Endothelial cell of umbilical vein (primary cell): ENCODE results near the gene ALG12. TPM values are rescaled to one million over a fixed set of nuclear protein-coding genes. Genes with fewer than 3 reads are reported as not detected.

Experiments used
- BruUV-seq: library from RNA; stranded (reverse); fragments of 400-500 nt; replicated peaks from 2 replicates; lab custom pipeline; 2021; lab: Mats Ljungman, UMichigan
- CTCF ChIA-PET: fragments of 300-600, 350-600 bp; sonication (Branson Sonifier 250); formaldehyde crosslinking; loops from one replicate; lab custom pipeline; 2021; ENCODE audit warnings: antibody characterized with exemption, inconsistent platforms; lab: Charles Lee
- POLR2A ChIA-PET: fragments of 300-600, 350-600 bp; sonication (Branson Sonifier 250); formaldehyde crosslinking; loops from one replicate; lab custom pipeline; 2021; ENCODE audit warnings: antibody characterized with exemption, inconsistent platforms; lab: Charles Lee
- DNase-seq: peaks from one replicate; pipeline ENCODE4 v3.0.0-alpha.2; 2011; ENCODE audit warnings: low read depth, low spot score
- FAIRE-seq: peaks from 2 replicates; lab custom pipeline; 2011; peaks lifted over from hg19 to GRCh38; lab: Jason Lieb, UNC
- H2AFZ ChIP-seq: 2 replicates; pipeline ENCODE4 v1.6.0; 2012; ENCODE audit warnings: low read depth, low read length, control low read depth, inconsistent platforms
- H3K27ac ChIP-seq: 2 replicates; pipeline ENCODE4 v1.5.1; 2011; ENCODE audit warnings: low read depth, mild to moderate bottlenecking, control low read depth, low read length, moderate library complexity; ENCODE audit not compliant: insufficient read depth
- H3K27me3 ChIP-seq, 2 experiments: 2 replicates each; pipeline versions ENCODE4 v1.6.0 to v1.6.1; 2011; ENCODE audit warnings: low read length in 2 of 2, mixed read lengths in 1 of 2; ENCODE audit not compliant: control insufficient read depth in 2 of 2, insufficient read depth in 2 of 2
- H3K36me3 ChIP-seq, 2 experiments: 2 replicates in 1 of 2; 3 replicates in 1 of 2; pipeline ENCODE4 v1.5.1; 2011; ENCODE audit warnings: low read length in 2 of 2, mild to moderate bottlenecking in 1 of 2, moderate library complexity in 1 of 2; ENCODE audit not compliant: control insufficient read depth in 2 of 2, insufficient read depth in 2 of 2; ENCODE audit errors: extremely low read depth in 1 of 2
- H3K4me1 ChIP-seq: 3 replicates; pipeline ENCODE4 v1.5.1; 2011; ENCODE audit warnings: mild to moderate bottlenecking, low read length; ENCODE audit not compliant: control insufficient read depth, insufficient read depth; ENCODE audit errors: extremely low read depth
- H3K4me2 ChIP-seq: 2 replicates; pipeline ENCODE4 v1.6.1; 2011; ENCODE audit warnings: low read length, control low read depth, mixed read lengths; ENCODE audit not compliant: insufficient read depth
- H3K4me3 ChIP-seq, 3 experiments: fragments of 200-600 bp in 1 of 3; sonication (generic), shearing (Covaris generic) in 1 of 3; replicated peaks in 1 of 3; 2 replicates each; pipeline ENCODE4 v1.5.1; 2011 to 2016; ENCODE audit warnings: control low read depth in 3 of 3, low read length in 3 of 3, mild to moderate bottlenecking in 2 of 3, inconsistent platforms in 1 of 3, low read depth in 1 of 3, moderate library complexity in 1 of 3; ENCODE audit not compliant: insufficient read depth in 1 of 3
- H3K79me2 ChIP-seq: 2 replicates; pipeline ENCODE4 v1.6.0; 2012; ENCODE audit warnings: low read length, inconsistent platforms; ENCODE audit not compliant: control insufficient read depth, insufficient read depth
- H3K9ac ChIP-seq: replicated peaks from 2 replicates; pipeline ENCODE3; 2011; ENCODE audit warnings: low read length, control low read depth; ENCODE audit not compliant: insufficient read depth; ENCODE audit errors: extremely low read depth
- H3K9me1 ChIP-seq: replicated peaks from 3 replicates; pipeline ENCODE4 v1.6.0; 2011; ENCODE audit warnings: mild to moderate bottlenecking, low read length; ENCODE audit not compliant: control insufficient read depth, insufficient read depth; ENCODE audit errors: extremely low read depth
- H3K9me3 ChIP-seq: replicated peaks from 2 replicates; pipeline ENCODE4 v1.5.1; 2012; ENCODE audit warnings: low read length, inconsistent platforms; ENCODE audit not compliant: control insufficient read depth, insufficient read depth
- H4K20me1 ChIP-seq: replicated peaks from 2 replicates; pipeline ENCODE3; 2011; ENCODE audit warnings: mild to moderate bottlenecking, low read length; ENCODE audit not compliant: control insufficient read depth, insufficient read depth; ENCODE audit errors: extremely low read depth
- EZH2 ChIP-seq: IDR thresholded peaks from 2 replicates; pipeline ENCODE4 v1.6.1; 2012; ENCODE audit warnings: borderline replicate concordance, low read depth, mild to moderate bottlenecking, moderate library complexity, low read length, inconsistent platforms; ENCODE audit not compliant: severe bottlenecking
- FOS ChIP-seq: IDR thresholded peaks from 2 replicates; pipeline ENCODE4 v1.6.1; 2011; ENCODE audit warnings: mild to moderate bottlenecking, low read length, moderate library complexity, borderline replicate concordance; ENCODE audit not compliant: insufficient read depth
- GATA2 ChIP-seq: IDR thresholded peaks from 2 replicates; pipeline ENCODE4 v1.7.0; 2011; ENCODE audit warnings: low read depth, mild to moderate bottlenecking, moderate library complexity, mixed read lengths, low read length; ENCODE audit not compliant: insufficient read length, insufficient read depth
- JUN ChIP-seq: IDR thresholded peaks from 2 replicates; pipeline ENCODE4 v1.6.1; 2011; ENCODE audit warnings: borderline replicate concordance, low read depth; ENCODE audit not compliant: insufficient read length, insufficient read depth
- MAX ChIP-seq: IDR thresholded peaks from 2 replicates; pipeline ENCODE4 v1.6.1; 2011; ENCODE audit not compliant: insufficient read depth, insufficient read length
- MYC ChIP-seq: IDR thresholded peaks from one replicate; pipeline ENCODE4 v1.6.1; 2011; ENCODE audit warnings: mild to moderate bottlenecking, low read depth, low read length
- POLR2A ChIP-seq: IDR thresholded peaks from 2 replicates; pipeline ENCODE4 v1.6.1; 2012; ENCODE audit warnings: low read depth, mild to moderate bottlenecking, control low read depth, low read length
- POLR2AphosphoS5 ChIP-seq: IDR thresholded peaks from 2 replicates; pipeline ENCODE4 v1.6.1; 2012; ENCODE audit warnings: low read depth, mild to moderate bottlenecking, control low read depth, low read length, moderate library complexity; ENCODE audit not compliant: insufficient read depth
- dilution Hi-C: fragments of 300-500 bp; cut with MboI; formaldehyde crosslinking; loops from one replicate; pipeline ENCODE4 v1.15.0; 2019; ENCODE audit warnings: low sequenced_read_pairs; ENCODE audit not compliant: extremely low pct_ligation_motif_present
- intact Hi-C: fragments of 100-400 bp; cut with micrococcal nuclease; formaldehyde crosslinking; loops from one replicate; pipeline ENCODE4 v1.10.0; 2022
- polyA plus RNA-seq, 4 experiments: library from polyadenylated mRNA; depleted of rRNA in 3 of 4; stranded (reverse) in 3 of 4; unstranded in 1 of 4; fragments of >200 nt; gene quantifications; 2 replicates each; pipeline versions ENCODE4 v1.2.1 to v1.2.3, GENCODE V29; 2011 to 2012; ENCODE audit warnings: missing spikeins in 1 of 4
- total RNA-seq: library from RNA; stranded (reverse); gene quantifications from 2 replicates; pipeline ENCODE4 v1.2.3, GENCODE V29; 2021
- TF ChIP-seq, protein P1 (sequence below), 2 donors: IDR thresholded peaks; 1 replicate in 1 of 2; 2 replicates in 1 of 2; pipeline ENCODE4 v1.5.1; 2011; ENCODE audit warnings: low read length in 2 of 2, mild to moderate bottlenecking in 2 of 2, moderate library complexity in 2 of 2, control low read depth in 1 of 2, inconsistent platforms in 1 of 2, low read depth in 1 of 2; ENCODE audit not compliant: insufficient read depth in 1 of 2; ENCODE audit errors: extremely low read depth in 1 of 2

The ALG12 gene
- total and polyA plus RNA-seq, 2 donors (not counting 3 experiments of a cell fraction or from before 2014, with no cell fraction given): 14.6 to 18.0 TPM

- Histone ChIP-seq H3K9ac (no peak overlapping the region), H3K4me2 (no peak overlapping the region), H3K36me3 (no peaks in the 10 kb centered on the region), H3K4me3 (no peak overlapping the region), H3K4me1 (no peaks in the 10 kb centered on the region), H2AFZ (no peak overlapping the region), H3K9me3 (no peaks in the 10 kb centered on the region), H3K79me2 (peaks cover 97% of the 10 kb centered on the region), H3K9me1 (no peaks in the 10 kb centered on the region), H3K27ac (no peak overlapping the region), H4K20me1 (peaks cover 6% of the 10 kb centered on the region), H3K27me3 (no peaks in the 10 kb centered on the region)
- TF ChIP-seq GATA2 (no peak), POLR2AphosphoS5 (no peak), MAX (no peak), JUN (no peak), MYC (no peak), EZH2 (no peak), POLR2A (no peak), FOS (no peak)
- TF ChIP-seq, protein P1, sequence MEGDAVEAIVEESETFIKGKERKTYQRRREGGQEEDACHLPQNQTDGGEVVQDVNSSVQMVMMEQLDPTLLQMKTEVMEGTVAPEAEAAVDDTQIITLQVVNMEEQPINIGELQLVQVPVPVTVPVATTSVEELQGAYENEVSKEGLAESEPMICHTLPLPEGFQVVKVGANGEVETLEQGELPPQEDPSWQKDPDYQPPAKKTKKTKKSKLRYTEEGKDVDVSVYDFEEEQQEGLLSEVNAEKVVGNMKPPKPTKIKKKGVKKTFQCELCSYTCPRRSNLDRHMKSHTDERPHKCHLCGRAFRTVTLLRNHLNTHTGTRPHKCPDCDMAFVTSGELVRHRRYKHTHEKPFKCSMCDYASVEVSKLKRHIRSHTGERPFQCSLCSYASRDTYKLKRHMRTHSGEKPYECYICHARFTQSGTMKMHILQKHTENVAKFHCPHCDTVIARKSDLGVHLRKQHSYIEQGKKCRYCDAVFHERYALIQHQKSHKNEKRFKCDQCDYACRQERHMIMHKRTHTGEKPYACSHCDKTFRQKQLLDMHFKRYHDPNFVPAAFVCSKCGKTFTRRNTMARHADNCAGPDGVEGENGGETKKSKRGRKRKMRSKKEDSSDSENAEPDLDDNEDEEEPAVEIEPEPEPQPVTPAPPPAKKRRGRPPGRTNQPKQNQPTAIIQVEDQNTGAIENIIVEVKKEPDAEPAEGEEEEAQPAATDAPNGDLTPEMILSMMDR (IDR thresholded peaks at IDR 0.05; ENCODE audit: extremely low read depth in 1 of 2, insufficient read depth in 1 of 2, low read depth in 1 of 2, low read length in 2 of 2): no peak
- ChIA-PET POLR2A (no interaction called here), CTCF (no interaction called here)
- DNase-seq (no peak), FAIRE-seq (no peak)
- dilution Hi-C loops: no loop called here
- no TSS peak for BruUV-seq
- intact Hi-C loops: no loop called here
These were observed 51.6 kb downstream of the ALG12 start for GRCh38 chr22:49866646-49867045.
